IPS-18c (cell line): Measurements from ENCODE around the gene AP1G1.
"Not testable (repeated sequence)": the region's sequence is repeated elsewhere in the genome, so short reads cannot be mapped to it uniquely, and the experiment has no call there.

ENCODE experiments used
- H3K4me3 ChIP-seq: 2 replicates; pipeline ENCODE4 v1.7.0; 2013; ENCODE audit warnings: low read depth, mild to moderate bottlenecking, low read length, moderate library complexity; ENCODE audit not compliant: insufficient read depth
- H3K9me3 ChIP-seq: one replicate; pipeline ENCODE4 v1.6.1; 2013; ENCODE audit warnings: mild to moderate bottlenecking, low read length, moderate library complexity; ENCODE audit not compliant: control insufficient read depth, insufficient read depth

Gene AP1G1

GRCh38 chr16:71687861-71688260 is 120.8 kb downstream of the AP1G1 start:
- no peak overlapping the region for H3K4me3 ChIP-seq
- no peaks in the 10 kb centered on the region for H3K9me3 ChIP-seq

GRCh38 chr16:71684280-71684679 is 124.4 kb downstream of the AP1G1 start:
- H3K4me3 ChIP-seq, H3K9me3 ChIP-seq: not testable (repeated sequence)

GRCh38 chr16:71681360-71681759 is 127.3 kb downstream of the AP1G1 start:
- Histone ChIP-seq H3K4me3 (no peak overlapping the region), H3K9me3 (no peaks in the 10 kb centered on the region)
